Endothelial cell of umbilical vein (primary cell): ENCODE data around the gene EPB41L2. TPM values are rescaled to one million over a fixed set of nuclear protein-coding genes. Genes with fewer than 3 reads are reported as not detected.

Experiments used
- BruUV-seq: library from RNA; stranded (reverse); fragments of 400-500 nt; replicated peaks from 2 replicates; lab custom pipeline; 2021; lab: Mats Ljungman, UMichigan
- CTCF ChIA-PET: fragments of 300-600, 350-600 bp; sonication (Branson Sonifier 250); formaldehyde crosslinking; loops from one replicate; lab custom pipeline; 2021; ENCODE audit warnings: antibody characterized with exemption, inconsistent platforms; lab: Charles Lee
- POLR2A ChIA-PET: fragments of 300-600, 350-600 bp; sonication (Branson Sonifier 250); formaldehyde crosslinking; loops from one replicate; lab custom pipeline; 2021; ENCODE audit warnings: antibody characterized with exemption, inconsistent platforms; lab: Charles Lee
- DNase-seq: peaks from one replicate; pipeline ENCODE4 v3.0.0-alpha.2; 2011; ENCODE audit warnings: low read depth, low spot score
- FAIRE-seq: peaks from 2 replicates; lab custom pipeline; 2011; peaks lifted over from hg19 to GRCh38; lab: Jason Lieb, UNC
- H2AFZ ChIP-seq: 2 replicates; pipeline ENCODE4 v1.6.0; 2012; ENCODE audit warnings: low read depth, low read length, control low read depth, inconsistent platforms
- H3K27ac ChIP-seq: 2 replicates; pipeline ENCODE4 v1.5.1; 2011; ENCODE audit warnings: low read depth, mild to moderate bottlenecking, control low read depth, low read length, moderate library complexity; ENCODE audit not compliant: insufficient read depth
- H3K27me3 ChIP-seq, 2 experiments: 2 replicates each; pipeline versions ENCODE4 v1.6.0 to v1.6.1; 2011; ENCODE audit warnings: low read length in 2 of 2, mixed read lengths in 1 of 2; ENCODE audit not compliant: control insufficient read depth in 2 of 2, insufficient read depth in 2 of 2
- H3K36me3 ChIP-seq, 2 experiments: 2 replicates in 1 of 2; 3 replicates in 1 of 2; pipeline ENCODE4 v1.5.1; 2011; ENCODE audit warnings: low read length in 2 of 2, mild to moderate bottlenecking in 1 of 2, moderate library complexity in 1 of 2; ENCODE audit not compliant: control insufficient read depth in 2 of 2, insufficient read depth in 2 of 2; ENCODE audit errors: extremely low read depth in 1 of 2
- H3K4me1 ChIP-seq: 3 replicates; pipeline ENCODE4 v1.5.1; 2011; ENCODE audit warnings: mild to moderate bottlenecking, low read length; ENCODE audit not compliant: control insufficient read depth, insufficient read depth; ENCODE audit errors: extremely low read depth
- H3K4me2 ChIP-seq: 2 replicates; pipeline ENCODE4 v1.6.1; 2011; ENCODE audit warnings: low read length, control low read depth, mixed read lengths; ENCODE audit not compliant: insufficient read depth
- H3K4me3 ChIP-seq, 3 experiments: fragments of 200-600 bp in 1 of 3; sonication (generic), shearing (Covaris generic) in 1 of 3; replicated peaks in 1 of 3; 2 replicates each; pipeline ENCODE4 v1.5.1; 2011 to 2016; ENCODE audit warnings: control low read depth in 3 of 3, low read length in 3 of 3, mild to moderate bottlenecking in 2 of 3, inconsistent platforms in 1 of 3, low read depth in 1 of 3, moderate library complexity in 1 of 3; ENCODE audit not compliant: insufficient read depth in 1 of 3
- H3K79me2 ChIP-seq: 2 replicates; pipeline ENCODE4 v1.6.0; 2012; ENCODE audit warnings: low read length, inconsistent platforms; ENCODE audit not compliant: control insufficient read depth, insufficient read depth
- H3K9ac ChIP-seq: replicated peaks from 2 replicates; pipeline ENCODE3; 2011; ENCODE audit warnings: low read length, control low read depth; ENCODE audit not compliant: insufficient read depth; ENCODE audit errors: extremely low read depth
- H3K9me1 ChIP-seq: replicated peaks from 3 replicates; pipeline ENCODE4 v1.6.0; 2011; ENCODE audit warnings: mild to moderate bottlenecking, low read length; ENCODE audit not compliant: control insufficient read depth, insufficient read depth; ENCODE audit errors: extremely low read depth
- H3K9me3 ChIP-seq: replicated peaks from 2 replicates; pipeline ENCODE4 v1.5.1; 2012; ENCODE audit warnings: low read length, inconsistent platforms; ENCODE audit not compliant: control insufficient read depth, insufficient read depth
- H4K20me1 ChIP-seq: replicated peaks from 2 replicates; pipeline ENCODE3; 2011; ENCODE audit warnings: mild to moderate bottlenecking, low read length; ENCODE audit not compliant: control insufficient read depth, insufficient read depth; ENCODE audit errors: extremely low read depth
- EZH2 ChIP-seq: IDR thresholded peaks from 2 replicates; pipeline ENCODE4 v1.6.1; 2012; ENCODE audit warnings: borderline replicate concordance, low read depth, mild to moderate bottlenecking, moderate library complexity, low read length, inconsistent platforms; ENCODE audit not compliant: severe bottlenecking
- FOS ChIP-seq: IDR thresholded peaks from 2 replicates; pipeline ENCODE4 v1.6.1; 2011; ENCODE audit warnings: mild to moderate bottlenecking, low read length, moderate library complexity, borderline replicate concordance; ENCODE audit not compliant: insufficient read depth
- GATA2 ChIP-seq: IDR thresholded peaks from 2 replicates; pipeline ENCODE4 v1.7.0; 2011; ENCODE audit warnings: low read depth, mild to moderate bottlenecking, moderate library complexity, mixed read lengths, low read length; ENCODE audit not compliant: insufficient read length, insufficient read depth
- JUN ChIP-seq: IDR thresholded peaks from 2 replicates; pipeline ENCODE4 v1.6.1; 2011; ENCODE audit warnings: borderline replicate concordance, low read depth; ENCODE audit not compliant: insufficient read length, insufficient read depth
- MYC ChIP-seq: IDR thresholded peaks from one replicate; pipeline ENCODE4 v1.6.1; 2011; ENCODE audit warnings: mild to moderate bottlenecking, low read depth, low read length
- POLR2A ChIP-seq: IDR thresholded peaks from 2 replicates; pipeline ENCODE4 v1.6.1; 2012; ENCODE audit warnings: low read depth, mild to moderate bottlenecking, control low read depth, low read length
- POLR2AphosphoS5 ChIP-seq: IDR thresholded peaks from 2 replicates; pipeline ENCODE4 v1.6.1; 2012; ENCODE audit warnings: low read depth, mild to moderate bottlenecking, control low read depth, low read length, moderate library complexity; ENCODE audit not compliant: insufficient read depth
- dilution Hi-C: fragments of 300-500 bp; cut with MboI; formaldehyde crosslinking; loops from one replicate; pipeline ENCODE4 v1.15.0; 2019; ENCODE audit warnings: low sequenced_read_pairs; ENCODE audit not compliant: extremely low pct_ligation_motif_present
- intact Hi-C: fragments of 100-400 bp; cut with micrococcal nuclease; formaldehyde crosslinking; loops from one replicate; pipeline ENCODE4 v1.10.0; 2022
- polyA plus RNA-seq, 4 experiments: library from polyadenylated mRNA; depleted of rRNA in 3 of 4; stranded (reverse) in 3 of 4; unstranded in 1 of 4; fragments of >200 nt; gene quantifications; 2 replicates each; pipeline versions ENCODE4 v1.2.1 to v1.2.3, GENCODE V29; 2011 to 2012; ENCODE audit warnings: missing spikeins in 1 of 4
- total RNA-seq: library from RNA; stranded (reverse); gene quantifications from 2 replicates; pipeline ENCODE4 v1.2.3, GENCODE V29; 2021
- TF ChIP-seq, protein P1 (sequence below), 2 donors: IDR thresholded peaks; 1 replicate in 1 of 2; 2 replicates in 1 of 2; pipeline ENCODE4 v1.5.1; 2011; ENCODE audit warnings: low read length in 2 of 2, mild to moderate bottlenecking in 2 of 2, moderate library complexity in 2 of 2, control low read depth in 1 of 2, inconsistent platforms in 1 of 2, low read depth in 1 of 2; ENCODE audit not compliant: insufficient read depth in 1 of 2; ENCODE audit errors: extremely low read depth in 1 of 2
- TF ChIP-seq, protein P2 (sequence below): IDR thresholded peaks from 2 replicates; pipeline ENCODE4 v1.6.1; 2011; ENCODE audit not compliant: insufficient read depth, insufficient read length

The EPB41L2 gene
- total and polyA plus RNA-seq, 2 donors (not counting 3 experiments of a cell fraction or from before 2014, with no cell fraction given) = 26.5 to 87.7 TPM

DNA sequence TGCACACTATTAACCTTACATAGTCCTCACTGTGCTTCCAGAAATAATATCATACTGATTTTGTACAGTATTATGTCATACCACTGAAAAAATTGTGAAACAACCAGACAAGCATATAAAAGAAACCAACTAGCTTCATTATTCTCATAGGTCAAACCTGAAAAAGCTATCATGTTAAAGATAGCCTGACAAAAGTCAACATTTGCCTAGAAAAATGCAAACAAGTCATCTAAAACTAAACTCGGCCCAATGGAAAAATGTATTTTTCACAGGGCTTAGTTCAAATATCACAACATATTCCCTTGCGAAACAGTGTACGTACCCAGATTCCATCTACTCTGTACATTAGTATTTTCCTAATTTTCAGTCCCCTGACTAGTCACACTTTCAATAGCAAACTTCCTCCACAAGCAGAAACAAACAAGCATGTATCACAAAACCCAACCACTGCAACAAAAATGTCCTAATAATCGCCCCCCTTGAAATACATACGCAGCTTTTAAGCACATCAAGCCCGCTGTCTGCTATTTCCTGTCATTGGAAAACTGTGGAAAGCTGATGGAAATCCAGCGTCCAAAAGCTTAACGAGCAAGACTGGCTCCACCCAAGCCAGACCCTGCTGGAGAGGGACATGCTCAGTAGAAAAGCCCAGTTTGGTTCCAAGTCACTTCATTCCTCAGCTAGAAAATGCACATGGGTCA is 93.1 kb downstream of the EPB41L2 start:
- Histone ChIP-seq H3K27ac (no peak overlapping the region), H3K9me3 (no peaks in the 10 kb centered on the region), H3K4me1 (peaks cover 19% of the 10 kb centered on the region), H3K36me3 (no peaks in the 10 kb centered on the region), H2AFZ (no peak overlapping the region), H3K79me2 (peaks cover 48% of the 10 kb centered on the region), H3K4me3 (no peak overlapping the region), H3K9ac (no peak overlapping the region), H3K27me3 (no peaks in the 10 kb centered on the region), H3K4me2 (no peak overlapping the region), H3K9me1 (no peaks in the 10 kb centered on the region), H4K20me1 (no peaks in the 10 kb centered on the region)
- CTCF ChIA-PET = interaction anchor here (1.0 to 1.4 kb wide), 6 partner anchors 11 to 147 kb away, joined by 3 to 8 read pairs (median 3); partner anchors contain the start of gene EPB41L2
- peak; percentile 46 for TF ChIP-seq EZH2
- TF ChIP-seq, protein P1, sequence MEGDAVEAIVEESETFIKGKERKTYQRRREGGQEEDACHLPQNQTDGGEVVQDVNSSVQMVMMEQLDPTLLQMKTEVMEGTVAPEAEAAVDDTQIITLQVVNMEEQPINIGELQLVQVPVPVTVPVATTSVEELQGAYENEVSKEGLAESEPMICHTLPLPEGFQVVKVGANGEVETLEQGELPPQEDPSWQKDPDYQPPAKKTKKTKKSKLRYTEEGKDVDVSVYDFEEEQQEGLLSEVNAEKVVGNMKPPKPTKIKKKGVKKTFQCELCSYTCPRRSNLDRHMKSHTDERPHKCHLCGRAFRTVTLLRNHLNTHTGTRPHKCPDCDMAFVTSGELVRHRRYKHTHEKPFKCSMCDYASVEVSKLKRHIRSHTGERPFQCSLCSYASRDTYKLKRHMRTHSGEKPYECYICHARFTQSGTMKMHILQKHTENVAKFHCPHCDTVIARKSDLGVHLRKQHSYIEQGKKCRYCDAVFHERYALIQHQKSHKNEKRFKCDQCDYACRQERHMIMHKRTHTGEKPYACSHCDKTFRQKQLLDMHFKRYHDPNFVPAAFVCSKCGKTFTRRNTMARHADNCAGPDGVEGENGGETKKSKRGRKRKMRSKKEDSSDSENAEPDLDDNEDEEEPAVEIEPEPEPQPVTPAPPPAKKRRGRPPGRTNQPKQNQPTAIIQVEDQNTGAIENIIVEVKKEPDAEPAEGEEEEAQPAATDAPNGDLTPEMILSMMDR (IDR thresholded peaks at IDR 0.05; ENCODE audit: extremely low read depth in 1 of 2, insufficient read depth in 1 of 2, low read depth in 1 of 2, low read length in 2 of 2) = no peak
- dilution Hi-C loops = no loop called here
- DNase-seq (peak; percentile 39), FAIRE-seq (no peak)
- BruUV-seq = no TSS peak
- intact Hi-C loops = no loop called here
- POLR2A ChIA-PET = no interaction called here

DNA sequence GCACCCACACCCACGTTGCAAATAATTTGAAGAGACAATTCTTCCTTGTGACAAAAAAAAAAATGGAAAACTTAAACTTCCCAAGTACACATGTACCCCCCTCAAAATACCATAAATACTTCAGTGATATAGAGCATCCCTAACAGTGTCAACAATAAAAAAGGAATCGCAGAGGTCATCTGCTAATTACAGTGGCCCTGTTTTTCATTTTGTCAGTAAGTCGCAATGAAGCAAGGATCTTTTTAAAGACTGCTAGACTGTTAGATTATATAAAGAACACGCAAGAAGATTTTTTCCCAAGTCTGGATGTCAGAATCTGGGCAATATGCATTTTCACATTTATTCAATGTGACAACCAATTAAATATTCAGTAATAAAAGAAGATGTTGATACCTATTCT is 93.9 kb downstream of the EPB41L2 start:
- no peaks in the 10 kb centered on the region for H3K27me3 ChIP-seq
- CTCF ChIA-PET = interaction anchor here (1.3 to 1.4 kb wide), 2 partner anchors 12 to 148 kb away, joined by 6 to 8 read pairs; no protein-coding TSS in a partner anchor
- no TSS peak for BruUV-seq
- no peak for TF ChIP-seq FOS
- TF ChIP-seq GATA2 = no peak
- TF ChIP-seq, protein P2, sequence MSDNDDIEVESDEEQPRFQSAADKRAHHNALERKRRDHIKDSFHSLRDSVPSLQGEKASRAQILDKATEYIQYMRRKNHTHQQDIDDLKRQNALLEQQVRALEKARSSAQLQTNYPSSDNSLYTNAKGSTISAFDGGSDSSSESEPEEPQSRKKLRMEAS = no peak
- TF ChIP-seq POLR2A = no peak
- no peak for TF ChIP-seq MYC
- no peak for TF ChIP-seq POLR2AphosphoS5
- no peak for TF ChIP-seq JUN
- TF ChIP-seq, protein P1 (IDR thresholded peaks at IDR 0.05; ENCODE audit: extremely low read depth in 1 of 2, insufficient read depth in 1 of 2, low read depth in 1 of 2, low read length in 2 of 2) = no peak
- TF ChIP-seq EZH2 = no peak
- no peak overlapping the region for H3K9ac ChIP-seq
- no peaks in the 10 kb centered on the region for H3K9me3 ChIP-seq
- intact Hi-C loops (no loop called here), dilution Hi-C loops (no loop called here)
- POLR2A ChIA-PET = no interaction called here
- no peak overlapping the region for H3K27ac ChIP-seq
- H4K20me1 ChIP-seq = no peaks in the 10 kb centered on the region
- FAIRE-seq (no peak), DNase-seq (no peak)
- no peaks in the 10 kb centered on the region for H3K36me3 ChIP-seq
- peaks cover 20% of the 10 kb centered on the region for H3K4me1 ChIP-seq
- no peak overlapping the region for H3K4me2 ChIP-seq
- H3K9me1 ChIP-seq = no peaks in the 10 kb centered on the region
- H3K4me3 ChIP-seq = no peak overlapping the region
- no peak overlapping the region for H2AFZ ChIP-seq
- H3K79me2 ChIP-seq = peaks cover 49% of the 10 kb centered on the region
